Stimulated activated CD8-positive, alpha-beta memory T cell treated with anti-CD3 and anti-CD28 coated beads, Interleukin-2, amount 100 ng/mL, for 1 hour (primary cell): Measurements from ENCODE around the gene NOTUM.

ENCODE experiments used
- DNase-seq, 2 donors: peaks; one replicate each; pipeline ENCODE4 v3.0.0-alpha.2; 2020; ENCODE audit warnings: low read depth in 2 of 2

Gene NOTUM

GRCh38 chr17:81909966-81910839 is 50.8 kb downstream of the NOTUM start:
- no peak for DNase-seq

- DNase-seq = no peak
Measured at GRCh38 chr17:81909231-81909630, 51.8 kb downstream of the NOTUM start.

GRCh38 chr17:81908793-81909192 is 52.2 kb downstream of the NOTUM start:
- DNase-seq = no peak

- DNase-seq = no peak
Measured at GRCh38 chr17:81907219-81908145, 53.5 kb downstream of the NOTUM start.

GRCh38 chr17:81906476-81907218 is 54.3 kb downstream of the NOTUM start:
- no peak for DNase-seq

- no peak for DNase-seq
Measured at GRCh38 chr17:81905993-81906392, 55.0 kb downstream of the NOTUM start.

- no peak for DNase-seq
Measured at GRCh38 chr17:81905424-81905875, 55.5 kb downstream of the NOTUM start.

DNA sequence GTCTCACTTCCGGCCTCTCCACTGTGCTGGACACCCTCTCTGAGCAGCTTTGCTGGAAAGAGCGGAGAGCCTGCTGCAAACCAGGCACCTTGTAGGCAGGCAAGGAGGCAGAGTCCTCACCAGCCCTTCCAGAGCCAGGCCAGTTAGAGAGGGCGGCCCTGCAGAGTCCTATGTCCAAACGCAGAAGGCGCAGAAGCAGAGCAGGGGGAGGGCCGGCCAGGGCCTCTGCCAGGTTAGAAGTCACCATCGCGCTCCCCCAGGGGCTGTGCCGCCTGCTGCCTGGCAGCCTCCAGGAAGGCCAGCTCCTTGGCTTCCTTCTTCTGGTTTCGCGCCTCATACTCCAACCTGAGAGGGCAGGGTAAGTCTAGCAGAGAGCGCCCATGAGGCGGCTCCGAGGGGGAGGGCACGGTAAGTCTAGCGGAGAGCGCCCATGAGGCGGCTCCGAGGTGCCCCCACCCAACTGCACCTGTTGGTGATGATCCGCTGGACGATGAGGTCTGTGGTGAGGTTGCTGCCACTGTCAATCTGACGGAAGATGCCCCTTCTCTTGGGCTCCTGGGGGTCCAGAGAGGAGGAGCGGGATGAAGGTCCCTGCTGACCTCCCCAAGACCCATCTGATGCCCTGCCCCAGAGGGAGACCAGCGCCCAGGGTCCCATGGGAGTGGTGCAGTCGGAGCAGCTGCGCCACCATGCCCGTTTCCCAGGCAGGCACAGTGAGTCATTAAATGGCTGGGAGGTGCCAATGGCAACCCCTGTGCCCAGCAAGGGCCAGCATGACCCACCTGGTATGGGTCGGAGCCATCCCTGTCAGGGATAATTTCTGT is 56.2 kb downstream of the NOTUM start:
- DNase-seq = no peak

GRCh38 chr17:81903896-81904599 is 56.9 kb downstream of the NOTUM start:
- no peak for DNase-seq

DNA sequence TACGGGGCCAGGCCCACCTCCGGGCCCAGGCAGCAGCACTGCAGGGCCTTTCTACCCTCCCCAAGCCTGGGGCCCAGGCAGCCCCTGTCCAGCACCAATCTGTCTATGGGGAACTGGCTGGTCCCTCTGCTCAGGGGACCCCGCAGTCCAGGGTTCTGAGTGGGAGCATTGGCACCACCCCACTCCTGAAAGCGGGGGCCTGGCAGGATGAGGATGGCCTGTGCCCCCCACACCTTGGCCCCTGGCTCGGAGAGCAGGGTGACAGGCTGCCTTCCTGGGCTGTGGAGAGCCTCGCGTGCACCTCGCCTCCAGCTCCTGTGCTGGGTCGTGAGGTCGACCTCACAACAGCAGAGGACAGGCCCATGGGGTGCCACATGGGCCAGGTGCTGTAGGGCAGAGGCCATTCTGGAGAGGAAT is 57.6 kb downstream of the NOTUM start:
- no peak for DNase-seq

- DNase-seq = no peak
Measured at GRCh38 chr17:81902653-81903414, 58.2 kb downstream of the NOTUM start.
